Panc1 (cell line): ENCODE measurements around the gene PCDHA2. TPM values are rescaled to one million over a fixed set of nuclear protein-coding genes. Genes with fewer than 3 reads are reported as not detected.

Experiments
- ATAC-seq: fragments of 200-7000 bp; cut with Tn5 transposase; 2 replicates; pipeline ENCODE4 v1.9.1; 2020; ENCODE audit warnings: mild to moderate bottlenecking, moderate library complexity
- BruUV-seq: library from RNA; stranded (reverse); fragments of 400-500 nt; replicated peaks from 2 replicates; lab custom pipeline; 2021; lab: Mats Ljungman, UMichigan
- CTCF ChIA-PET: fragments of 300-600 bp; sonication (Branson Sonifier 250); formaldehyde crosslinking; loops from one replicate; lab custom pipeline; 2022; ENCODE audit warnings: antibody characterized with exemption; lab: Charles Lee
- POLR2A ChIA-PET: fragments of 300-600 bp; sonication (Branson Sonifier 250); formaldehyde crosslinking; loops from one replicate; lab custom pipeline; 2022; ENCODE audit warnings: antibody characterized with exemption; lab: Charles Lee
- DNase-seq: peaks from one replicate; pipeline ENCODE4 v3.0.0-alpha.2; 2010; ENCODE audit warnings: low read depth, low spot score
- H3K27ac ChIP-seq: 2 replicates; pipeline ENCODE4 v1.5.1; 2011; ENCODE audit warnings: mild to moderate bottlenecking, low read length, inconsistent platforms
- H3K27me3 ChIP-seq: fragments of 200-500 bp; sonication (Bioruptor generic); 2 replicates; pipeline ENCODE4 v1.6.0; 2014; ENCODE audit warnings: low read length, inconsistent platforms; ENCODE audit not compliant: control insufficient read depth, insufficient read depth
- H3K36me3 ChIP-seq: fragments of 200-500 bp; sonication (Bioruptor generic); 2 replicates; pipeline ENCODE4 v1.5.1; 2014; ENCODE audit warnings: inconsistent platforms, mild to moderate bottlenecking, low read length, moderate library complexity; ENCODE audit not compliant: control insufficient read depth, insufficient read depth
- H3K4me1 ChIP-seq: 2 replicates; pipeline ENCODE4 v1.5.1; 2011; ENCODE audit warnings: inconsistent platforms, mild to moderate bottlenecking, low read length, moderate library complexity; ENCODE audit not compliant: control insufficient read depth, insufficient read depth
- H3K4me3 ChIP-seq, 2 experiments: 2 replicates each; pipeline ENCODE4 v1.5.1; 2011 to 2012; ENCODE audit warnings: low read depth in 2 of 2, low read length in 2 of 2, mild to moderate bottlenecking in 2 of 2, inconsistent platforms in 1 of 2, moderate library complexity in 1 of 2
- H3K9me3 ChIP-seq: fragments of 200-500 bp; sonication (Bioruptor generic); 2 replicates; pipeline ENCODE4 v1.5.1; 2014; ENCODE audit warnings: low read depth, mild to moderate bottlenecking, inconsistent platforms, low read length, moderate library complexity; ENCODE audit not compliant: control insufficient read depth, insufficient read depth
- CTCF ChIP-seq: fragments of 450-650 bp; IDR thresholded peaks from 2 replicates; pipeline ENCODE4 v1.5.1; 2017; ENCODE audit warnings: mild to moderate bottlenecking
- POLR2AphosphoS5 ChIP-seq: IDR thresholded peaks from 2 replicates; pipeline ENCODE4 v1.6.1; 2012; ENCODE audit warnings: mild to moderate bottlenecking, low read depth, low read length, moderate library complexity
- REST ChIP-seq, 2 experiments: IDR thresholded peaks; 2 replicates each; pipeline ENCODE4 v1.6.1; 2011 to 2012; ENCODE audit warnings: low read depth in 2 of 2, control low read depth in 1 of 2, low read length in 1 of 2, mild to moderate bottlenecking in 1 of 2, moderate library complexity in 1 of 2; ENCODE audit not compliant: insufficient read depth in 1 of 2
- SIN3A ChIP-seq: IDR thresholded peaks from 2 replicates; pipeline ENCODE4 v1.6.1; 2012; ENCODE audit warnings: low read depth, mild to moderate bottlenecking, low read length, moderate library complexity, borderline replicate concordance; ENCODE audit not compliant: insufficient read depth
- TCF7L2 ChIP-seq: IDR thresholded peaks from 2 replicates; pipeline ENCODE4 v1.6.1; 2011; ENCODE audit warnings: mild to moderate bottlenecking, low read depth, low read length, inconsistent platforms
- in situ Hi-C: cut with HindIII; loops from 2 replicates; pipeline ENCODE4 v1.10.0; 2016; ENCODE audit warnings: low sequenced_read_pairs, low pct_unique_long_range_greater_than_20kb
- intact Hi-C: fragments of 100-400 bp; cut with micrococcal nuclease; formaldehyde crosslinking; loops from one replicate; pipeline ENCODE4 v1.10.0; 2022; ENCODE audit not compliant: unreplicated experiment
- total RNA-seq: library from RNA; stranded (reverse); gene quantifications from one replicate; pipeline ENCODE4 v1.2.1, GENCODE V29; 2021; ENCODE audit not compliant: unreplicated experiment

PCDHA2 gene
- total RNA-seq, 1 experiment from 2014 or later: not detected

GRCh38 chr5:140823475-140823874 is 28.8 kb downstream of the PCDHA2 start:
- in situ Hi-C loops: no loop called here
- H3K36me3 ChIP-seq: no peaks in the 10 kb centered on the region
- no TSS peak for BruUV-seq
- no peak overlapping the region for H3K27ac ChIP-seq
- H3K4me1 ChIP-seq: no peaks in the 10 kb centered on the region
- H3K27me3 ChIP-seq: no peaks in the 10 kb centered on the region
- no peak for DNase-seq
- CTCF ChIA-PET: no interaction called here
- TF ChIP-seq REST (IDR thresholded peaks at IDR 0.05; ENCODE audit: insufficient read depth in 1 of 2, low read depth in 2 of 2, low read length in 1 of 2) (no peak), TCF7L2 (no peak), POLR2AphosphoS5 (no peak), SIN3A (no peak), CTCF (no peak)
- intact Hi-C loops: no loop called here
- no peak overlapping the region for H3K4me3 ChIP-seq
- POLR2A ChIA-PET: no interaction called here
- H3K9me3 ChIP-seq: 0 out of 2 replicates have a peak, but pooled peaks cover 6% of the 10 kb centered on the region
- no peak for ATAC-seq

GRCh38 chr5:140827704-140828361 is 33.2 kb downstream of the PCDHA2 start, which contains the start of gene PCDHA6:
TSS of gene PCDHA6 (plus strand) at chr5:140827960. CDS start at chr5:140828092, 132 bp downstream.
- H3K4me1 ChIP-seq: no peaks in the 10 kb centered on the region
- in situ Hi-C loops (no loop called here), intact Hi-C loops (no loop called here)
- CTCF ChIA-PET: interaction anchor here (0.6 kb wide), 1 partner anchor 12 kb away, joined by 5 read pairs; no protein-coding TSS in a partner anchor
- no peaks in the 10 kb centered on the region for H3K9me3 ChIP-seq
- TF ChIP-seq CTCF (no peak), REST (IDR thresholded peaks at IDR 0.05; ENCODE audit: insufficient read depth in 1 of 2, low read depth in 2 of 2, low read length in 1 of 2) (no peak), TCF7L2 (no peak), SIN3A (no peak), POLR2AphosphoS5 (no peak)
- no peak for ATAC-seq
- no TSS peak for BruUV-seq
- DNase-seq: no peak
- H3K36me3 ChIP-seq: no peaks in the 10 kb centered on the region
- no peaks in the 10 kb centered on the region for H3K27me3 ChIP-seq
- H3K27ac ChIP-seq: no peak within 1 kb of the TSS
- H3K4me3 ChIP-seq: no peak within 1 kb of the TSS
- POLR2A ChIA-PET: no interaction called here
